Left kidney (tissue), 2 donors: ENCODE results near the gene ATXN1. TPM values are rescaled to one million over a fixed set of nuclear protein-coding genes. Genes with fewer than 3 reads are reported as not detected.

ENCODE experiments used
- DNase-seq: peaks from one replicate; pipeline ENCODE4 v3.0.0-alpha.2; 2013
- polyA plus RNA-seq: library from polyadenylated mRNA; unstranded; fragments of 120-200 nt; gene quantifications from one replicate; pipeline ENCODE4 v1.2.1, GENCODE V29; 2013; ENCODE audit not compliant: insufficient read length

Gene ATXN1
- polyA plus RNA-seq, 1 donor = 23.6 TPM

- DNase-seq = peak; percentile 59
These were observed 1.6 kb upstream of the ATXN1 start for GRCh38 chr6:16762550-16763477.

GRCh38 chr6:16762268-16762549, 949 bp upstream of the ATXN1 start:
- no peak for DNase-seq

GRCh38 chr6:16761471-16762267, 409 bp upstream of the ATXN1 start:
- DNase-seq = peak; percentile 84

GRCh38 chr6:16759646-16760515, 1.4 kb downstream of the ATXN1 start:
- DNase-seq = peak; percentile 82

GRCh38 chr6:16759181-16759645, 2.0 kb downstream of the ATXN1 start:
- DNase-seq = no peak

GRCh38 chr6:16758163-16758975, 2.9 kb downstream of the ATXN1 start:
- DNase-seq = no peak

- DNase-seq = no peak
These were observed 3.9 kb downstream of the ATXN1 start for GRCh38 chr6:16757332-16757731.

GRCh38 chr6:16756660-16757255, 4.5 kb downstream of the ATXN1 start:
- DNase-seq = no peak

- no peak for DNase-seq
These were observed 5.7 kb downstream of the ATXN1 start for GRCh38 chr6:16755544-16755943.

GRCh38 chr6:16754876-16755275, 6.4 kb downstream of the ATXN1 start:
- no peak for DNase-seq

GRCh38 chr6:16754274-16754673, 7.0 kb downstream of the ATXN1 start:
- DNase-seq = no peak

- no peak for DNase-seq
These were observed 7.9 kb downstream of the ATXN1 start for GRCh38 chr6:16753341-16753740.

- DNase-seq = no peak
These were observed 8.9 kb downstream of the ATXN1 start for GRCh38 chr6:16752206-16752866.

- DNase-seq = no peak
These were observed 9.9 kb downstream of the ATXN1 start for GRCh38 chr6:16751251-16751946.

GRCh38 chr6:16750566-16750965, 10.7 kb downstream of the ATXN1 start:
- DNase-seq = no peak

GRCh38 chr6:16749516-16750485, 11.5 kb downstream of the ATXN1 start:
- DNase-seq = no peak

GRCh38 chr6:16748025-16748319, 13.3 kb downstream of the ATXN1 start:
- DNase-seq = no peak

GRCh38 chr6:16747232-16748024, 13.8 kb downstream of the ATXN1 start:
- DNase-seq = no peak
